Measurements from ENCODE around the gene UBE2E3.

The UBE2E3 gene

GRCh38 chr2:180985771-180986395 lies 5.5 kb downstream of the UBE2E3 start:
- TF ChIP-seq CTCF (IDR thresholded peaks at IDR 0.05; ENCODE audit: control insufficient read depth, insufficient read depth, low read depth, low read length, missing control alignments), result no peak
- no peak for DNase-seq (ENCODE audit: low read depth)
- no peak overlapping the region for H3K4me3 ChIP-seq (ENCODE audit: control insufficient read depth, low read depth, low read length)

DNA sequence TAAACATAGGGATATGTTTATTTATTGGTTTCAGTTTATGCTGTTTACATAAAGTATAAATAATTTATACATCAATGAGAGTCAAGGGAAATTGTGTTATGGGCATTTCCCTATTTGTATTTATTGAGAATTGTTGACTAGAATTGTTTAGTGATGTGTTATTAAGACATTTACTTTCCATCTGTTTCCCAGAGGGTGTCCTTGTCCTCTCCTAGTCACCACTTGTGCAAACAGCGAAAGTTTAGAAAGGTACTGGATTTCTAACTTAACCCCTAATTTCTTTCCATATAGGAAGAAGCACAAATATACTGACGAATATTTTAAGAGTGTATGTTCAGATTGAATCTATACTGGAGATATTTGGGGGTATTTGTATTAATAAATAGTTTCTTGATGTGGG lies 6.7 kb downstream of the UBE2E3 start:
- no peak for DNase-seq (ENCODE audit: low read depth)
- TF ChIP-seq CTCF (IDR thresholded peaks at IDR 0.05; ENCODE audit: control insufficient read depth, insufficient read depth, low read depth, low read length, missing control alignments), result no peak
- no peak overlapping the region for H3K4me3 ChIP-seq (ENCODE audit: control insufficient read depth, low read depth, low read length)

GRCh38 chr2:180990337-180990736 lies 9.9 kb downstream of the UBE2E3 start:
- DNase-seq (ENCODE audit: low read depth), result no peak
- H3K4me3 ChIP-seq (ENCODE audit: control insufficient read depth, low read depth, low read length), result no peak overlapping the region
- TF ChIP-seq CTCF (IDR thresholded peaks at IDR 0.05; ENCODE audit: control insufficient read depth, insufficient read depth, low read depth, low read length, missing control alignments), result no peak

GRCh38 chr2:180990794-180991193 lies 10.4 kb downstream of the UBE2E3 start:
- TF ChIP-seq CTCF (IDR thresholded peaks at IDR 0.05; ENCODE audit: control insufficient read depth, insufficient read depth, low read depth, low read length, missing control alignments), result no peak
- no peak overlapping the region for H3K4me3 ChIP-seq (ENCODE audit: control insufficient read depth, low read depth, low read length)
- no peak for DNase-seq (ENCODE audit: low read depth)

GRCh38 chr2:180991361-180991760 lies 11.0 kb downstream of the UBE2E3 start:
- no peak overlapping the region for H3K4me3 ChIP-seq (ENCODE audit: control insufficient read depth, low read depth, low read length)
- no peak for TF ChIP-seq CTCF (IDR thresholded peaks at IDR 0.05; ENCODE audit: control insufficient read depth, insufficient read depth, low read depth, low read length, missing control alignments)
- DNase-seq (ENCODE audit: low read depth), result no peak

DNA sequence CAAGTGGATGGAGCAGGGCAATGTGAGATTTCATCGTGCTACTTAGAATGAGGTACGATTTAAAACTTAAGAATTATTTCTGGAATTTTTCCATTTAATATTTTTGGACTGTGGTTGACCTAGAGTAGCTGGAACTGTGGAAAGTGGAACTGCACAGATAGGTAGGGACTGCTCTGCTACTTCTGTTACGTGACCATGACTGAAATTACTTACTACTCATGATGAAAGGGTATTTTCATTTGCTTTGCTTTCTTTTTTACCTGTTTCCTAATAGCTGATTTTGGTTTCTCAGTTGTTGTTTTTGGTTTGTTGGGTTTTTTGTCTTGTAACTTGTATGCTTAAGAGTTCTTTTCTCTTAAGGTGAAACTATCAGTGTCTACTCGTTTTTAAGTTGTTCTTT lies 11.4 kb downstream of the UBE2E3 start:
- no peak overlapping the region for H3K4me3 ChIP-seq (ENCODE audit: control insufficient read depth, low read depth, low read length)
- no peak for TF ChIP-seq CTCF (IDR thresholded peaks at IDR 0.05; ENCODE audit: control insufficient read depth, insufficient read depth, low read depth, low read length, missing control alignments)
- no peak for DNase-seq (ENCODE audit: low read depth)

GRCh38 chr2:180992994-180993393 lies 12.6 kb downstream of the UBE2E3 start:
- TF ChIP-seq CTCF (IDR thresholded peaks at IDR 0.05; ENCODE audit: control insufficient read depth, insufficient read depth, low read depth, low read length, missing control alignments), result no peak
- no peak overlapping the region for H3K4me3 ChIP-seq (ENCODE audit: control insufficient read depth, low read depth, low read length)
- DNase-seq (ENCODE audit: low read depth), result no peak

Data from AG09309 (cell line).